CD4-positive, alpha-beta T cell (primary cell): ENCODE measurements around the gene EDAR. TPM values are rescaled to one million over a fixed set of nuclear protein-coding genes. Genes with fewer than 3 reads are reported as not detected.

Experiments used
- ATAC-seq: fragments of 200-7000 bp; cut with Tn5 transposase; one replicate; pipeline ENCODE4 v1.10.0; 2022; ENCODE audit warnings: mild to moderate bottlenecking; ENCODE audit not compliant: poor library complexity
- CTCF ChIA-PET: fragments of 350-600 bp; sonication (Branson Sonifier 250); formaldehyde crosslinking; loops from one replicate; lab custom pipeline; 2021; ENCODE audit warnings: antibody characterized with exemption, inconsistent platforms; lab: Charles Lee
- POLR2A ChIA-PET: fragments of 350-600 bp; sonication (Branson Sonifier 250); formaldehyde crosslinking; loops from one replicate; lab custom pipeline; 2021; ENCODE audit warnings: antibody characterized with exemption, inconsistent platforms; lab: Charles Lee
- DNase-seq, 14 experiments: peaks; one replicate each; pipeline ENCODE4 v3.0.0-alpha.2; 2013 to 2020; ENCODE audit warnings: mixed read lengths in 2 of 14
- H3K27ac ChIP-seq, 2 donors: one replicate each; pipeline versions ENCODE4 v1.5.1 to v1.7.0; 2013; ENCODE audit warnings: low read length in 2 of 2, low read depth in 1 of 2, mild to moderate bottlenecking in 1 of 2
- H3K27me3 ChIP-seq, 2 experiments: 1 replicate in 1 of 2; 2 replicates in 1 of 2; pipeline versions ENCODE4 v1.6.1 to v1.7.0; 2013; ENCODE audit warnings: low read length in 2 of 2, control low read depth in 1 of 2, mild to moderate bottlenecking in 1 of 2, moderate library complexity in 1 of 2; ENCODE audit not compliant: insufficient read depth in 2 of 2, control insufficient read depth in 1 of 2
- H3K36me3 ChIP-seq: one replicate; pipeline ENCODE4 v1.6.1; 2013; ENCODE audit warnings: low read length, control low read depth; ENCODE audit not compliant: insufficient read depth
- H3K4me1 ChIP-seq: one replicate; pipeline ENCODE4 v1.6.1; 2013; ENCODE audit warnings: low read length, control low read depth; ENCODE audit not compliant: insufficient read depth
- H3K4me3 ChIP-seq: one replicate; pipeline ENCODE4 v1.5.1; 2013; ENCODE audit warnings: mild to moderate bottlenecking, low read length, moderate library complexity
- H3K9me3 ChIP-seq, 2 experiments: 1 replicate in 1 of 2; 2 replicates in 1 of 2; pipeline versions ENCODE4 v1.6.1 to v1.7.0; 2013; ENCODE audit warnings: low read length in 2 of 2, mild to moderate bottlenecking in 2 of 2, control low read depth in 1 of 2, moderate library complexity in 1 of 2; ENCODE audit not compliant: control insufficient read depth in 1 of 2, insufficient read depth in 1 of 2
- H3K27ac Mint-ChIP-seq: one replicate; pipeline ENCODE4 v1.8.0; 2020; ENCODE audit warnings: mixed read lengths
- H3K27me3 Mint-ChIP-seq: one replicate; pipeline ENCODE4 v1.8.0; 2021; ENCODE audit warnings: mixed read lengths
- H3K36me3 Mint-ChIP-seq: one replicate; pipeline ENCODE4 v1.8.0; 2021; ENCODE audit warnings: low read depth, mixed read lengths
- H3K4me1 Mint-ChIP-seq: one replicate; pipeline ENCODE4 v1.8.0; 2021; ENCODE audit warnings: low read depth, mixed read lengths
- H3K4me3 Mint-ChIP-seq: one replicate; pipeline ENCODE4 v1.8.0; 2020; ENCODE audit warnings: mild to moderate bottlenecking, mixed read lengths
- H3K9me3 Mint-ChIP-seq: one replicate; pipeline ENCODE4 v1.8.0; 2020; ENCODE audit warnings: mixed read lengths
- CTCF ChIP-seq: fragments of 200-600 bp; IDR thresholded peaks from one replicate; pipeline ENCODE4 v1.8.0; 2022; ENCODE audit warnings: antibody characterized with exemption, mild to moderate bottlenecking
- intact Hi-C, 2 experiments: fragments of 100-400 bp; cut with DNase I in 1 of 2; cut with micrococcal nuclease in 1 of 2; formaldehyde crosslinking; loops; one replicate each; pipeline versions ENCODE4 v1.15.1 to v1.9.0; 2023 to 2025; cut with DNase I, micrococcal nuclease
- total RNA-seq, 174 experiments: library from RNA in 2 of 174; stranded (reverse) in 2 of 174; gene quantifications; one replicate each; pipeline ENCODE4 v1.2.3 and lab custom pipeline; 2021 to 2026

The EDAR gene
- total RNA-seq, 2 experiments from 2014 or later = 9.4 to 10.3 TPM

- no peak overlapping the region for H3K27ac ChIP-seq
- intact Hi-C loops = no loop called here
- H3K9me3 ChIP-seq = no peaks in the 10 kb centered on the region
- TF ChIP-seq CTCF = no peak
- peaks cover 19% of the 10 kb centered on the region for H3K36me3 Mint-ChIP-seq
- H3K27me3 Mint-ChIP-seq = no peaks in the 10 kb centered on the region
- ChIA-PET CTCF (interaction anchor here (1.0 to 1.6 kb wide), 2 partner anchors 16 to 59 kb away, joined by 3 read pairs; partner anchors contain the start of gene EDAR), POLR2A (interaction anchor here (1.0 to 2.8 kb wide), 3 partner anchors 8 to 59 kb away, joined by 4 to 12 read pairs (median 4); no protein-coding TSS in a partner anchor)
- no peak for DNase-seq
- H3K4me1 ChIP-seq = peaks cover 50% of the 10 kb centered on the region
- no peak overlapping the region for H3K27ac Mint-ChIP-seq
- ATAC-seq = no peak
- H3K4me3 Mint-ChIP-seq = peak overlapping the region; percentile 51
- H3K4me1 Mint-ChIP-seq = peaks cover 86% of the 10 kb centered on the region
- no peaks in the 10 kb centered on the region for H3K36me3 ChIP-seq
- no peaks in the 10 kb centered on the region for H3K9me3 Mint-ChIP-seq
- H3K27me3 ChIP-seq = no peaks in the 10 kb centered on the region
- H3K4me3 ChIP-seq = no peak overlapping the region
These were observed 16.4 kb downstream of the EDAR start for GRCh38 chr2:108972663-108973062.

- ChIA-PET CTCF (interaction anchor here (1.0 to 1.6 kb wide), 2 partner anchors 17 to 60 kb away, joined by 3 read pairs; partner anchors contain the start of gene EDAR), POLR2A (interaction anchor here (1.0 to 2.8 kb wide), 4 partner anchors 9 to 60 kb away, joined by 4 to 12 read pairs (median 4); no protein-coding TSS in a partner anchor)
- Mint-ChIP-seq H3K27me3 (no peaks in the 10 kb centered on the region), H3K36me3 (peaks cover 18% of the 10 kb centered on the region), H3K4me1 (peaks cover 90% of the 10 kb centered on the region), H3K9me3 (no peaks in the 10 kb centered on the region), H3K4me3 (peak overlapping the region; percentile 51), H3K27ac (peak overlapping the region; percentile 45)
- no peak for TF ChIP-seq CTCF
- intact Hi-C loops = no loop called here
- no peak for DNase-seq
- Histone ChIP-seq H3K9me3 (no peaks in the 10 kb centered on the region), H3K27ac (no peak overlapping the region), H3K4me1 (peaks cover 53% of the 10 kb centered on the region), H3K27me3 (no peaks in the 10 kb centered on the region), H3K36me3 (no peaks in the 10 kb centered on the region), H3K4me3 (no peak overlapping the region)
- peak; percentile 55 for ATAC-seq
These were observed 17.1 kb downstream of the EDAR start for GRCh38 chr2:108971661-108972566.

- intact Hi-C loops = no loop called here
- ATAC-seq (no peak), DNase-seq (no peak)
- CTCF ChIA-PET = no interaction called here
- TF ChIP-seq CTCF = no peak
- no peaks in the 10 kb centered on the region for H3K9me3 ChIP-seq
- no peaks in the 10 kb centered on the region for H3K27me3 Mint-ChIP-seq
- H3K4me3 Mint-ChIP-seq = no peak overlapping the region
- peaks cover 2% of the 10 kb centered on the region for H3K36me3 Mint-ChIP-seq
- no peak overlapping the region for H3K4me3 ChIP-seq
- peak overlapping the region; percentile 40 for H3K27ac Mint-ChIP-seq
- no peak overlapping the region for H3K27ac ChIP-seq
- no peaks in the 10 kb centered on the region for H3K27me3 ChIP-seq
- H3K4me1 Mint-ChIP-seq = peaks cover 90% of the 10 kb centered on the region
- H3K9me3 Mint-ChIP-seq = no peaks in the 10 kb centered on the region
- peaks cover 68% of the 10 kb centered on the region for H3K4me1 ChIP-seq
- no peaks in the 10 kb centered on the region for H3K36me3 ChIP-seq
- POLR2A ChIA-PET = interaction anchor here (2.8 kb wide), 1 partner anchor 61 kb away, joined by 12 read pairs; no protein-coding TSS in a partner anchor
These were observed 18.7 kb downstream of the EDAR start for GRCh38 chr2:108970369-108970768.
